Upper lobe of right lung (tissue), 1 donor: ENCODE measurements around the gene PTPRN2. TPM values are rescaled to one million over a fixed set of nuclear protein-coding genes. Genes with fewer than 3 reads are reported as not detected.

Experiments used
- ATAC-seq: fragments of 200-7000 bp; cut with Tn5 transposase; one replicate; pipeline ENCODE4 v1.9.1; 2020; ENCODE audit warnings: mild to moderate bottlenecking, moderate library complexity
- DNase-seq: peaks from one replicate; pipeline ENCODE4 v3.0.0-alpha.2; 2020
- H3K27ac ChIP-seq: fragments of 200-600 bp; one replicate; pipeline ENCODE4 v1.8.0; 2022
- H3K27me3 ChIP-seq: fragments of 200-600 bp; one replicate; pipeline ENCODE4 v1.8.0; 2022; ENCODE audit warnings: mild to moderate bottlenecking
- H3K36me3 ChIP-seq: fragments of 200-600 bp; one replicate; pipeline ENCODE4 v1.8.0; 2022
- H3K4me1 ChIP-seq: fragments of 200-600 bp; one replicate; pipeline ENCODE4 v1.8.0; 2022
- H3K4me3 ChIP-seq: fragments of 200-600 bp; one replicate; pipeline ENCODE4 v1.8.0; 2022; ENCODE audit warnings: mild to moderate bottlenecking
- H3K9me3 ChIP-seq: fragments of 200-600 bp; one replicate; pipeline ENCODE4 v1.8.0; 2022
- intact Hi-C: fragments of 100-400 bp; cut with DNase I; formaldehyde crosslinking; loops from one replicate; pipeline ENCODE4 v1.11.0; 2022
- total RNA-seq: library from RNA; stranded (reverse); fragmentation: NEBNext Ultra II Directional; extraction: Animal tissue kit (Norgen Biotek cat#: 25700); gene quantifications from one replicate; pipeline ENCODE4 v1.2.1, GENCODE V29; 2021
- TF ChIP-seq, protein P1 (sequence below): fragments of 200-600 bp; IDR thresholded peaks from one replicate; pipeline ENCODE4 v1.8.0; 2022; ENCODE audit warnings: antibody characterized with exemption
- donor health status: DM: no; HTN: yes; CAD: no; lungs with severe emphysema.

PTPRN2 gene
- total RNA-seq, 1 donor from 2014 or later = 4.9 TPM

DNA sequence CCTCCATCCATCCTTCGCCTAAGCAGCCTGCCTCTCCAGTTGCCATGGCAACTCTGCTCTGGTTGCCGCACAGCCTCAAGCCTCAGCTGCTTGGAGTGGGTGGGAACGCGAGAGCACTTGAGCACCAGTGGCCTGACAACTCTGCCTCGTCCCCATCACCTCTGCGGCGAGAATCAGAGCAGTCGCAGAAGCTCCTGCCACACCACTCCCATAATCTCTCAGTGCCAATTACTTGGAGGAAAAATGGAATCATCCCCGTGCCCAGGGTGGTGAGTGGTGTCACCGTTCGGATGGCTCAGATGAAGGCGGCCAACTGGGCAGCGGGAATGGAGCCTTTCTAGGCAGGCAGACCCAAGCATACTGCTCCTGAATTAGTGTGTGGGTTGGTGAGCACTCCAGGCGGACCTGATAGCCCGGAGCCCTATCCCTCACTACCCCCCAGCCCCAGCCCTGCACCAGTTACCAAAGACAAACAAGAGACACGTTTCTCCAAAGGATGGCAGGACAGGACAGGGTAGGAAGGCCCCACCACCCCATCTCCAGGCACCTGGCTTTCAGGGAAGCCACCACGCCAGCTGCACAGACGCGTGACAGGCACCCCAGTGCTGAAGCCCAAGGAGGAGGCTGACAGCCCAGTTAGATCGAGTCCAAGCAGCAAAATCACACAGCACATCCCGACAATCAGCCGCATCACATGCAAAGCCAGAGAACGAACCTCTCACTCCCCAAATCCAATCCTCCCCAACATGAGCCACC, 335.4 kb downstream of the PTPRN2 start:
- Histone ChIP-seq H3K4me3 (no peak overlapping the region), H3K27ac (no peak overlapping the region), H3K4me1 (no peaks in the 10 kb centered on the region), H3K9me3 (no peaks in the 10 kb centered on the region), H3K27me3 (no peaks in the 10 kb centered on the region), H3K36me3 (no peaks in the 10 kb centered on the region)
- intact Hi-C loops = no loop called here
- ATAC-seq (no peak), DNase-seq (peak; percentile 54)
- TF ChIP-seq, protein P1, sequence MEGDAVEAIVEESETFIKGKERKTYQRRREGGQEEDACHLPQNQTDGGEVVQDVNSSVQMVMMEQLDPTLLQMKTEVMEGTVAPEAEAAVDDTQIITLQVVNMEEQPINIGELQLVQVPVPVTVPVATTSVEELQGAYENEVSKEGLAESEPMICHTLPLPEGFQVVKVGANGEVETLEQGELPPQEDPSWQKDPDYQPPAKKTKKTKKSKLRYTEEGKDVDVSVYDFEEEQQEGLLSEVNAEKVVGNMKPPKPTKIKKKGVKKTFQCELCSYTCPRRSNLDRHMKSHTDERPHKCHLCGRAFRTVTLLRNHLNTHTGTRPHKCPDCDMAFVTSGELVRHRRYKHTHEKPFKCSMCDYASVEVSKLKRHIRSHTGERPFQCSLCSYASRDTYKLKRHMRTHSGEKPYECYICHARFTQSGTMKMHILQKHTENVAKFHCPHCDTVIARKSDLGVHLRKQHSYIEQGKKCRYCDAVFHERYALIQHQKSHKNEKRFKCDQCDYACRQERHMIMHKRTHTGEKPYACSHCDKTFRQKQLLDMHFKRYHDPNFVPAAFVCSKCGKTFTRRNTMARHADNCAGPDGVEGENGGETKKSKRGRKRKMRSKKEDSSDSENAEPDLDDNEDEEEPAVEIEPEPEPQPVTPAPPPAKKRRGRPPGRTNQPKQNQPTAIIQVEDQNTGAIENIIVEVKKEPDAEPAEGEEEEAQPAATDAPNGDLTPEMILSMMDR = no peak

DNA sequence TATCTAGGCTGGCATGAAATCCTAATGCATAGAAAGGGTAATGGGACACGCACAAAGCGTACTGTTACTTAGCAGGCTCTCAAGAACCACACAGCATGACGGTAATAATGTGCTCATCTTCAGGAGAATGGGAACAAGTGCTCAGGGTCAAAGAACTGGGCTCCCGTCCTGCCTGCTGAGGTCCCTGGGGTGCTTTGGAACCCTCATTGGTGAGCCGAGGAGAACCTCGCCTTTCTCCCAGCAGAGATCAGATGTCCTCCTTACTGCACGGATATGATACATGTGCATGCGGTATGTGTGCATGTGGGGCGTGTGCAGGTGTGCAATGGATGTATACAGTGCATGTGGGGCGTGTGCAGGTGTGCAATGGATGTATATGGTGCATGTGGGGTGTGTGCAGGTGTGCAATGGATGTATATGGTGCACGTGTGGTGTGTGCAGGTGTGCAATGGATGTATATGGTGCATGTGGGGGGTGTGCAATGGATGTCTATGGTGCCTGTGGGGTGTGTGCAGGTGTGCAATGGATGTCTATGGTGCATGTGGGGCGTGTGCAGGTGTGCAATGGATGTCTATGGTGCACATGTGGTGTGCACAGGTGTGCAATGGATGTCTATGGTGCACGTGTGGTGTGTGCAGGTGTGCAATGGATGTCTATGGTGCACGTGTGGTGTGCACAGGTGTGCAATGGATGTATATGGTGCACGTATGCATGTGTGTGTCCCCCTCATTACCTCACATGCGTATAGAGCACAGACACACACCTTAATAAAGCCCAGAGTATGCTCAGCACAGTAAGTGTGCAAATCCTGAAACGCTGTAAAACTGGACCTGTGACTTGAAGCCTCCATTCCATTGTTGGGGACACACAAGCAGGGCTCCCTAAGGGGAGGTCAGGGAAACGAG, 336.3 kb downstream of the PTPRN2 start:
- Histone ChIP-seq H3K27ac (no peak overlapping the region), H3K4me1 (no peaks in the 10 kb centered on the region), H3K36me3 (no peaks in the 10 kb centered on the region), H3K4me3 (no peak overlapping the region), H3K27me3 (no peaks in the 10 kb centered on the region), H3K9me3 (no peaks in the 10 kb centered on the region)
- intact Hi-C loops = no loop called here
- TF ChIP-seq, protein P1 = no peak
- ATAC-seq (no peak), DNase-seq (no peak)

DNA sequence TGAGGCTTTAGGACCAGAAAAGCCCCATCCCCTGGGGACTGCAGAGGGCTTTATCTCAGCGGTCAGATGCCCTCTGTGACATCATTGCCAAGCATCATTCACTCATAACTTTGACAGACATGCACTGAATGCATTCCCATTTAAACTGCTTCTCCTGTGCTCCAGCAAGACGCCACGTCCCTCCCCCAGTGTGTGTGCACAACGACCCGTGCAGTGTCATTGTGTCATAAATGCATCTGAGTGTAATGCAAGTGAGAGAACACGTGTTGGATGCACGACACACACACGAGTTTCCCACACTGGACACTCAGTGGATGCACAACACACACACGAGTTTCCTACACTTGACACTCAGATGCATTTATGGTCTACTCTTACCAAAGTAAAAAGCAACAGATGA, 337.9 kb downstream of the PTPRN2 start:
- Histone ChIP-seq H3K27me3 (no peaks in the 10 kb centered on the region), H3K4me3 (no peak overlapping the region), H3K9me3 (no peaks in the 10 kb centered on the region), H3K4me1 (no peaks in the 10 kb centered on the region), H3K36me3 (no peaks in the 10 kb centered on the region), H3K27ac (no peak overlapping the region)
- DNase-seq (no peak), ATAC-seq (no peak)
- TF ChIP-seq, protein P1 = no peak
- intact Hi-C loops = no loop called here

DNA sequence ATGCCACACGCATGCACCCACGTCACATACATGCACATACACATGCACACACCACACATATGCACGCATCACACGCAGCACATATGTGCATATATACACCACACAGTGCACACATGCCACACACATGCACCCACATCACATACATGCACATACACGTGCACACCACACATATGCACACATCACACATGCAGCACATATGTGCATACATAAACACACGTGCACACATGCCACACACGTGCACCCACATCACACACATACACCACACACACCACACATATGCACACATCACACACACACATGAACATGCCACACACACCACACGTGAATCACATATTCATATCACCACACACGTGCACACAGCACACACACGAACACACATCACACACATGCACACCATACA, 338.8 kb downstream of the PTPRN2 start:
- Histone ChIP-seq H3K9me3 (no peaks in the 10 kb centered on the region), H3K4me3 (no peak overlapping the region), H3K27ac (no peak overlapping the region), H3K27me3 (no peaks in the 10 kb centered on the region), H3K36me3 (no peaks in the 10 kb centered on the region), H3K4me1 (no peaks in the 10 kb centered on the region)
- TF ChIP-seq, protein P1 = no peak
- intact Hi-C loops = no loop called here
- DNase-seq = no peak
- ATAC-seq = no peak

DNA sequence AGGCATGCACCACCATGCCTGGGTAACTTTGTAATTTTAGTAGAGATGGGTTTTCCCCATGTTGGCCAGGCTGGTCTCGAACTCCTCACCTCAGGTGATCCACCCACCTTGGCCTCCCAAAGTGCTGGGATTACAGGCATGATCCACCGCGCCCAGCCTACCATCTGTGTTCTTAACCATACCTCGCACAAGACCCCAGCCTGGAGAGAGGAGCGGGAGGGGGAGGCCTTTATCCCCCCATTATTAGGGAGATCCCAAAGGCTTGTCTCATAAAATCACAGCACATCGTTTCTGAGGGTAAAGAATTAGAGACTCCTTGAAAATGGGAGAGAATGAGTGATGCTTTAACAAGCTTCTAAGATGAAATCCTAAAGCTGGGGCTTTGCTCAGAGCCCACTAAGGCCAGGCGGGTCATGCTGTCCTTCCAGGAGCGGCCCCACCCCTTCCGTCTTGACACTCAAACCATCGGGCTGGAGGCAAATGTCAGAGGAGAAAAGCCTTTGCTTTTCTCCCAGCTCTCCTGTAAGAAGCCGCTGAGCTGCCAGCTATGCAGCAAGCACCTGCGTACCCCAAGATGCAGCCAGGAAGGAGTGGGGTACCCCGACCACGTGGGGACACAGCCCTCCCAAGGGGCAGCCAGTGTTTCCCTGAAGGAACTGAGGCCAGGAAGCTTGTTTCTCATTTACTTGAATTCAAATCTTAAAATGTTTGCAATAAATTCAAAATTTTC, 339.7 kb downstream of the PTPRN2 start:
- H3K27me3 ChIP-seq = no peaks in the 10 kb centered on the region
- DNase-seq (peak; percentile 49), ATAC-seq (no peak)
- no peak overlapping the region for H3K27ac ChIP-seq
- H3K4me1 ChIP-seq = no peaks in the 10 kb centered on the region
- no peaks in the 10 kb centered on the region for H3K9me3 ChIP-seq
- H3K36me3 ChIP-seq = no peaks in the 10 kb centered on the region
- intact Hi-C loops = no loop called here
- no peak overlapping the region for H3K4me3 ChIP-seq
- TF ChIP-seq, protein P1 = no peak
